Right ventricle myocardium inferior (tissue), 1 donor: ENCODE data around the gene NT5DC4. TPM values are rescaled to one million over a fixed set of nuclear protein-coding genes. Genes with fewer than 3 reads are reported as not detected.
"Not testable (repeated sequence)": the region's sequence is repeated elsewhere in the genome, so short reads cannot be mapped to it uniquely, and the experiment has no call there.

Experiments
- ATAC-seq: fragments of 200-7000 bp; cut with Tn5 transposase; one replicate; pipeline ENCODE4 v1.9.1; 2020; ENCODE audit warnings: mild to moderate bottlenecking, moderate library complexity
- DNase-seq: peaks from one replicate; pipeline ENCODE4 v3.0.0; 2021; ENCODE audit errors: missing footprints
- intact Hi-C: fragments of 100-400 bp; cut with DNase I; formaldehyde crosslinking; loops from one replicate; pipeline ENCODE4 v1.11.0; 2022
- total RNA-seq: library from RNA; stranded (reverse); fragmentation: NEBNext Ultra II Directional; extraction: Animal tissue kit (Norgen Biotek cat#: 25700); gene quantifications from one replicate; pipeline ENCODE4 v1.2.1, GENCODE V29; 2021
- donor health status: DM: no; HTN: yes; CAD: no; lungs with severe emphysema.

Gene NT5DC4
- total RNA-seq, 1 donor from 2014 or later = not detected

DNA sequence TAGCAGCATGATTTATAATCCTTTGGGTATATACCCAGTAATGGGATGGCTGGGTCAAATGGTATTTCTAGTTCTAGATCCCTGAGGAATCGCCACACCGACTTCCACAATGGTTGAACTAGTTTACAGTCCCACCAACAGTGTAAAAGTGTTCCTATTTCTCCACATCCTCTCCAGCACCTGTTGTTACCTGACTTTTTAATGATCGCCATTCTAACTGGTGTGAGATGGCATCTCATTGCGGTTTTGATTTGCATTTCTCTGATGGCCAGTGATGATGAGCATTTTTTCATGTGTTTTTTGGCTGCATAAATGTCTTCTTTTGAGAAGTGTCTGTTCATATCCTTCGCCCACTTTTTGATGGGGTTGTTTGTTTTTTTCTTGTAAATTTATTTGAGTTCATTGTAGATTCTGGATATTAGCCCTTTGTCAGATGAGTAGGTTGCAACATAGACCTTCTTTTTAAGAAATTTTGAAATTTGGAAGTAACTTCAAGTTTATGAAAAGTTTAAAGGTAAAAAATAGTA is 3.9 kb upstream of the NT5DC4 start:
- intact Hi-C loops, ATAC-seq, DNase-seq: not testable (repeated sequence)

- no peak for ATAC-seq
- intact Hi-C loops = no loop called here
- no peak for DNase-seq
These were observed 1.9 kb upstream of the NT5DC4 start for GRCh38 chr2:112718863-112719370.

GRCh38 chr2:112721819-112722522 is 1.2 kb downstream of the NT5DC4 start:
- DNase-seq (peak; percentile 55), ATAC-seq (no peak)
- intact Hi-C loops = no loop called here

- no peak for DNase-seq
- intact Hi-C loops = no loop called here
- ATAC-seq = no peak
These were observed 2.2 kb downstream of the NT5DC4 start for GRCh38 chr2:112722816-112723546.

- no peak for DNase-seq
- no peak for ATAC-seq
- intact Hi-C loops = no loop called here
These were observed 2.7 kb downstream of the NT5DC4 start for GRCh38 chr2:112723547-112723940.

- intact Hi-C loops = no loop called here
- ATAC-seq (no peak), DNase-seq (no peak)
These were observed 3.2 kb downstream of the NT5DC4 start for GRCh38 chr2:112723995-112724394.

- intact Hi-C loops = no loop called here
- no peak for ATAC-seq
- peak; percentile 64 for DNase-seq
These were observed 4.0 kb downstream of the NT5DC4 start for GRCh38 chr2:112724591-112725525.

GRCh38 chr2:112725545-112726457 is 5.0 kb downstream of the NT5DC4 start:
- DNase-seq (no peak), ATAC-seq (no peak)
- intact Hi-C loops = loop anchor here (1.0 kb wide), 2 partner anchors 100 to 126 kb away; no protein-coding TSS in a partner anchor

DNA sequence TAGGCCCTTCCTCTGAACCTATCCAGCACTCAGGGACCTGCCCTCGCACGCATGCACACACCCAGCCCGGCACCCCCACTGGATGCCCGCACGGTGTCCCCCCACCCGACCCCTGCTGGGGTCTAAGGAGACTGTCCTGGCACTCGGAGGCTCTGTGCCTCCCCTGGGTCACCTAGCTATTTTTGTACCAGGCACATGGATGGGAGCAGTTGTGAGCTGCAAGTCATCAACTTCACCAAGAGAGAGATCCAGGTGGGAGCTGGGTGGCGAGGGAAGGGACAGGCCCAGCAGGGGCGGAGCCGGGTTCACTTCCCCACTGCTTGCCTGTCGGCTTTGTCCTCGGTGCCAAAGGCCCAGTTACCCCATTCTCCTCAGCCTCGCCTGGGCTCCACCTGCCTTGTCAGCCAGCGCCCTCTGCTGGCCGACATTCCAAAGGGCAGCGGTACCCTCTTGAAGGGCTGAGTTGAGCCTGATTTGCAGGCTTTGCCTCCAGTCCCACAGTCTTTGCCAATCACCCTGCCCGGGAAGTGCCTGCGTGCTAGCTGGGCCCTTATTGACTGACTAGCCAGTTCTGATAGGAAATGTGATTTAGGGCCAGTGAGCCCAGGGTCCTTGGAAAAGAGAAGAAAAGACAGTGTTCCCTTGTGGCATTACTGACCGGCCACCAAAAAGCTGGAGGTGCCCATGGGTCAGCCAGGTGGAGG is 5.8 kb downstream of the NT5DC4 start:
- ATAC-seq (peak; percentile 92), DNase-seq (peak; percentile 96)
- intact Hi-C loops = loop anchor here (1.0 kb wide), 2 partner anchors 100 to 126 kb away; no protein-coding TSS in a partner anchor

DNA sequence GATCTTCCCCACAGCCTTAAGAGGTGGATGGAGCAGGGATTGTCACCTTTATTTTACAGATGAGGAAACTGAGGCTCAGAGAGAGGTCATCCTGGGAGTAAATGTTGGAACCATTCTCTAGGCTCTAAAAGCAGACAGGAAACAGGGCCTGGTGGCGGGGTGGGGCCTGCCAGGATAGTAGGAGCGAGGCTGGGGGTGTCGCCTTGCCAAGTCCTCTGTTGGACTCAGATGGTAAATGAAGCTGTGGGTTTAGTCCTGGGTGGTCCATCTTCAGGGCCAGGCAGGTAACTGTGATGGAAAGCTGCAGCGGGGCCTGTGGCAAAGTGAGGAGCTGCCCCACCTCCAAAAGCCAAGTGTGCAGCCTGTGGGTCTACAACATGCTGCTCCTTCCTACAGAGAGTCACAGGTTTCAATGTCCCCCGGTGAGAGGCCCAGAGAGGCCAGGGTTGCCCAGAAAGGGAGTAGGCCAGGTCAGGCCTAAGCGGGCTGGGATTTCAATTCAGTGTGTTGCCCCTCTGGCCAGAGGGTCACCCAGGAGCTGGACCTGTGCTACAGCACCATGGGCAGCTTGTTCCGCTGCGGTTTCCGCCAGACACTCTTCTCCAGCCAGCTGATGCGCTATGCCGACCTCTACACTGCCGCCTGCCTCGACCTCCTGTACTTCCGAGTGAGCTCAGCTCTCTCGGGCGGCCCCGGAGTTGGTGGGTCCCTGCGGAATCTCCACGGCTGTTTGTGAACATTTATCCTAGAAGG is 6.6 kb downstream of the NT5DC4 start:
- ATAC-seq = no peak
- intact Hi-C loops = no loop called here
- DNase-seq = no peak

DNA sequence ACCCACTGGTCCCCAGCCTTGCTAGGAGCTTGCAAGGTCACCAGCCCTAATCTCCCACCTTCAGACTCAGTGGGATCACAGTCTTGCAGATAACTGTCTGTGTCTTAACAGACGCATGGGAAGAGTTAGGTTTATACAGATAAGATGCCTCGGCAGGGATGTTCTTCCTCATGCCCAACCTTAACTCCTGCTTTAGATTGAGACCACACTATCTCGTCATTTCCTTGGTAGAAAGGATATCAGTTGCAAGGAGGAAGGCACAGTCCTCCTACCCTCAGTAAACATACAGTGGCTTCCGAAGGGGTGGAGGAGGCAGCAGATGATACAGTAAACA is 7.2 kb downstream of the NT5DC4 start:
- ATAC-seq (no peak), DNase-seq (no peak)
- intact Hi-C loops = no loop called here

GRCh38 chr2:112728378-112729175 is 7.8 kb downstream of the NT5DC4 start:
- intact Hi-C loops = no loop called here
- ATAC-seq = no peak
- DNase-seq = no peak

DNA sequence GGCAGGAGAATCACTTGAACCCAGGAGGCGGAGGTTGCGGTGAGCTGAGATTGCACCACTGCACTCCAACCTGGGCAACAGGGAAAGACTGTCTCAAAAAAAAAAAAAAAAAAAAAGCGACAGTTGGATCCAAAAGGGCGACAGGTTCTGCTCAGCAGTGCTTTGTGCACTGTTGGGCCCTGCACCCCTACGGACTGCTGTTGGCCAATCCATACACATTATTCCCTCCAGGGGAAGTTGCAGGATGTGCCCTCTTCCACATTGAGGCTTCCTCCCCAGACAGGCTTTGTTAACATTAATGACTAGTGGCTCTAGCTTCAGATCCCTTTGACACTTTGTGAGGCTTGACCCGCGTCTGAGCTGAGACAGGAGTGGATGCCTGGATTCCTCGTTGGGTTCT is 9.4 kb downstream of the NT5DC4 start:
- no peak for DNase-seq
- intact Hi-C loops = no loop called here
- ATAC-seq = no peak

- ATAC-seq (no peak), DNase-seq (no peak)
- intact Hi-C loops = no loop called here
These were observed 10.0 kb downstream of the NT5DC4 start for GRCh38 chr2:112730791-112731190.

GRCh38 chr2:112731479-112731878 is 10.7 kb downstream of the NT5DC4 start:
- intact Hi-C loops = no loop called here
- DNase-seq (no peak), ATAC-seq (no peak)

DNA sequence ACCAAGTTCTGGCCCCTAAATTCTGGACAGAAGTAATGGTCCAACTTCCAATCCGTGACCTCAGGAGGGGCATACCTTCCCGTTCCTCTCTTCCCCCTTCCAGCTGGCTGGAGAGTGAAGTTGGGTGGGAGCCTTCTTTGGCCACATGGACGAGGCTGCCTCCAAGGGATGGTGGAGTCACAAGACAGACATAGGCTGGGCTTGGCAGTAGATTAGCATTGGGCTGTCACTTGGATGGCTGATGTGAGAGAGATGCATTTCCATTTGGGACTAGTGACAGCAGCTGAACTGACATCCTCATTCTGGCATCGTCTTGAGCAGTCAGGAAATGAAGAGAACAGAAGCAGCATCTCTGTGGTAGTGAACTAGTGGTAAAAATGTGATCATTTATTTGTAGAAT is 12.6 kb downstream of the NT5DC4 start:
- ATAC-seq (no peak), DNase-seq (no peak)
- intact Hi-C loops = no loop called here
